Measurements from ENCODE around the gene ZSWIM1. TPM values are rescaled to one million over a fixed set of nuclear protein-coding genes. Genes with fewer than 3 reads are reported as not detected.

ZSWIM1 gene
- total RNA-seq, 1 donor from 2014 or later: 10.7 TPM

GRCh38 chr20:45835825-45836224 is 45.2 kb upstream of the ZSWIM1 start:
- Histone ChIP-seq H3K36me3 (no peaks in the 10 kb centered on the region), H3K27me3 (no peaks in the 10 kb centered on the region), H3K4me3 (no peak overlapping the region), H3K9me3 (ENCODE audit: low read depth) (no peaks in the 10 kb centered on the region), H3K27ac (no peak overlapping the region), H3K4me1 (peaks cover 13% of the 10 kb centered on the region), H4K20me1 (ENCODE audit: low read depth) (peaks cover 3% of the 10 kb centered on the region), H3K9ac (no peak overlapping the region), H3K4me2 (no peak overlapping the region), H2AFZ (replicated peaks) (no peak overlapping the region), H3K79me2 (ENCODE audit: low read depth) (peaks cover 10% of the 10 kb centered on the region), H3F3A (ENCODE audit: low read depth) (peaks cover 31% of the 10 kb centered on the region)
- Mint-ChIP-seq H3K9me3 (no peaks in the 10 kb centered on the region), H3K36me3 (no peaks in the 10 kb centered on the region), H3K4me3 (peak overlapping the region; percentile 82), H3K27me3 (ENCODE audit: insufficient read depth, low read depth) (no peaks in the 10 kb centered on the region), H3K27ac (no peak overlapping the region), H3K4me1 (peaks cover 24% of the 10 kb centered on the region)
- DNase-seq (ENCODE audit: low spot score): no peak
- TF ChIP-seq EZH2 (IDR thresholded peaks at IDR 0.05) (no peak), CTCF (IDR thresholded peaks at IDR 0.05) (no peak), EZH2phosphoT487 (IDR thresholded peaks at IDR 0.05) (no peak)

GRCh38 chr20:45836841-45837240 is 44.2 kb upstream of the ZSWIM1 start:
- H3F3A ChIP-seq (ENCODE audit: low read depth): peaks cover 31% of the 10 kb centered on the region
- no peak overlapping the region for H3K4me3 Mint-ChIP-seq
- H3K27me3 ChIP-seq: no peaks in the 10 kb centered on the region
- no peaks in the 10 kb centered on the region for H3K9me3 Mint-ChIP-seq
- no peaks in the 10 kb centered on the region for H3K36me3 Mint-ChIP-seq
- H3K27ac ChIP-seq: no peak overlapping the region
- H3K27me3 Mint-ChIP-seq (ENCODE audit: insufficient read depth, low read depth): no peaks in the 10 kb centered on the region
- H3K4me2 ChIP-seq: no peak overlapping the region
- no peaks in the 10 kb centered on the region for H3K36me3 ChIP-seq
- TF ChIP-seq CTCF (IDR thresholded peaks at IDR 0.05) (no peak), EZH2phosphoT487 (IDR thresholded peaks at IDR 0.05) (no peak), EZH2 (IDR thresholded peaks at IDR 0.05) (no peak)
- no peak overlapping the region for H3K4me3 ChIP-seq
- H3K27ac Mint-ChIP-seq: no peak overlapping the region
- H3K9ac ChIP-seq: no peak overlapping the region
- peaks cover 24% of the 10 kb centered on the region for H3K4me1 Mint-ChIP-seq
- H3K9me3 ChIP-seq (ENCODE audit: low read depth): no peaks in the 10 kb centered on the region
- H3K4me1 ChIP-seq: peaks cover 13% of the 10 kb centered on the region
- peaks cover 10% of the 10 kb centered on the region for H3K79me2 ChIP-seq (ENCODE audit: low read depth)
- H4K20me1 ChIP-seq (ENCODE audit: low read depth): peaks cover 3% of the 10 kb centered on the region
- DNase-seq (ENCODE audit: low spot score): no peak
- H2AFZ ChIP-seq (replicated peaks): no peak overlapping the region

DNA sequence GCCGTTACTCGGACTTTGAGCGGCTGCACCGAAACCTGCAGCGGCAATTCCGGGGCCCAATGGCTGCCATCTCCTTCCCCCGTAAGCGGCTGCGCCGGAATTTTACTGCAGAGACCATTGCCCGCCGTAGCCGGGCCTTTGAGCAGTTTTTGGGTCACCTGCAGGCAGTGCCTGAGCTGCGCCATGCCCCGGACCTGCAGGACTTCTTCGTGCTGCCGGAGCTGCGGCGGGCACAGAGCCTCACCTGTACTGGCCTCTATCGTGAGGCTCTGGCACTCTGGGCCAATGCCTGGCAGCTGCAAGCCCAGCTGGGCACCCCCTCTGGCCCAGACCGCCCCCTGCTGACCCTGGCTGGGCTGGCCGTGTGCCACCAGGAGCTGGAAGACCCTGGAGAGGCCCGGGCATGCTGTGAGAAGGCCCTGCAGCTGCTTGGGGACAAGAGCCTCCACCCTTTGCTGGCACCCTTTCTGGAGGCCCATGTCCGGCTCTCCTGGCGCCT is 40.3 kb upstream of the ZSWIM1 start:
- H3K27ac ChIP-seq: no peak overlapping the region
- no peak overlapping the region for H3K4me3 Mint-ChIP-seq
- H3F3A ChIP-seq (ENCODE audit: low read depth): no peaks in the 10 kb centered on the region
- peaks cover 3% of the 10 kb centered on the region for H4K20me1 ChIP-seq (ENCODE audit: low read depth)
- H3K36me3 Mint-ChIP-seq: peaks cover 7% of the 10 kb centered on the region
- H2AFZ ChIP-seq (replicated peaks): no peak overlapping the region
- H3K27me3 Mint-ChIP-seq (ENCODE audit: insufficient read depth, low read depth): no peaks in the 10 kb centered on the region
- H3K9me3 ChIP-seq (ENCODE audit: low read depth): no peaks in the 10 kb centered on the region
- H3K36me3 ChIP-seq: no peaks in the 10 kb centered on the region
- peaks cover 3% of the 10 kb centered on the region for H3K4me1 Mint-ChIP-seq
- no peak overlapping the region for H3K4me3 ChIP-seq
- no peak overlapping the region for H3K27ac Mint-ChIP-seq
- H3K9ac ChIP-seq: no peak overlapping the region
- no peaks in the 10 kb centered on the region for H3K9me3 Mint-ChIP-seq
- TF ChIP-seq EZH2phosphoT487 (IDR thresholded peaks at IDR 0.05): no peak
- TF ChIP-seq EZH2 (IDR thresholded peaks at IDR 0.05): no peak
- TF ChIP-seq CTCF (IDR thresholded peaks at IDR 0.05): no peak
- H3K4me1 ChIP-seq: no peaks in the 10 kb centered on the region
- no peak overlapping the region for H3K4me2 ChIP-seq
- no peaks in the 10 kb centered on the region for H3K79me2 ChIP-seq (ENCODE audit: low read depth)
- no peaks in the 10 kb centered on the region for H3K27me3 ChIP-seq
- no peak for DNase-seq (ENCODE audit: low spot score)
